Progenitor cell of endocrine pancreas (in vitro differentiated cells): ENCODE measurements around the gene DOCK2. TPM values are rescaled to one million over a fixed set of nuclear protein-coding genes. Genes with fewer than 3 reads are reported as not detected.

ENCODE experiments used
- DNase-seq: peaks from one replicate; pipeline ENCODE4 v3.0.0; 2021; ENCODE audit warnings: low spot score; ENCODE audit not compliant: unreplicated experiment
- H3K27ac Mint-ChIP-seq: 2 replicates; pipeline ENCODE4 v1.8.0; 2021; ENCODE audit warnings: mild to moderate bottlenecking, moderate library complexity, mixed read lengths
- H3K27me3 Mint-ChIP-seq: 2 replicates; pipeline ENCODE4 v1.8.0; 2021; ENCODE audit warnings: mixed read lengths
- H3K36me3 Mint-ChIP-seq: 2 replicates; pipeline ENCODE4 v1.8.0; 2022; ENCODE audit warnings: mixed read lengths; ENCODE audit not compliant: insufficient read depth
- H3K4me1 Mint-ChIP-seq: 2 replicates; pipeline ENCODE4 v1.8.0; 2021; ENCODE audit warnings: low read depth, mixed read lengths
- H3K4me3 Mint-ChIP-seq: 2 replicates; pipeline ENCODE4 v1.8.0; 2021; ENCODE audit warnings: low read depth, mild to moderate bottlenecking, moderate library complexity, mixed read lengths
- H3K9me3 Mint-ChIP-seq: 2 replicates; pipeline ENCODE4 v1.8.0; 2021; ENCODE audit warnings: low read depth, mixed read lengths
- total RNA-seq: library from RNA; stranded (reverse); gene quantifications from 2 replicates; pipeline ENCODE4 v1.2.1, GENCODE V29; 2021
- TF ChIP-seq, protein P1 (sequence below): fragments of 200-600 bp; sonication (generic); IDR thresholded peaks from one replicate; pipeline ENCODE4 v1.5.0; 2021; ENCODE audit warnings: antibody characterized with exemption, mild to moderate bottlenecking; ENCODE audit not compliant: unreplicated experiment

DOCK2 gene
- total RNA-seq, 1 donor from 2014 or later, result not detected

- TF ChIP-seq, protein P1, sequence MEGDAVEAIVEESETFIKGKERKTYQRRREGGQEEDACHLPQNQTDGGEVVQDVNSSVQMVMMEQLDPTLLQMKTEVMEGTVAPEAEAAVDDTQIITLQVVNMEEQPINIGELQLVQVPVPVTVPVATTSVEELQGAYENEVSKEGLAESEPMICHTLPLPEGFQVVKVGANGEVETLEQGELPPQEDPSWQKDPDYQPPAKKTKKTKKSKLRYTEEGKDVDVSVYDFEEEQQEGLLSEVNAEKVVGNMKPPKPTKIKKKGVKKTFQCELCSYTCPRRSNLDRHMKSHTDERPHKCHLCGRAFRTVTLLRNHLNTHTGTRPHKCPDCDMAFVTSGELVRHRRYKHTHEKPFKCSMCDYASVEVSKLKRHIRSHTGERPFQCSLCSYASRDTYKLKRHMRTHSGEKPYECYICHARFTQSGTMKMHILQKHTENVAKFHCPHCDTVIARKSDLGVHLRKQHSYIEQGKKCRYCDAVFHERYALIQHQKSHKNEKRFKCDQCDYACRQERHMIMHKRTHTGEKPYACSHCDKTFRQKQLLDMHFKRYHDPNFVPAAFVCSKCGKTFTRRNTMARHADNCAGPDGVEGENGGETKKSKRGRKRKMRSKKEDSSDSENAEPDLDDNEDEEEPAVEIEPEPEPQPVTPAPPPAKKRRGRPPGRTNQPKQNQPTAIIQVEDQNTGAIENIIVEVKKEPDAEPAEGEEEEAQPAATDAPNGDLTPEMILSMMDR, result no peak
- H3K4me1 Mint-ChIP-seq, result no peaks in the 10 kb centered on the region
- peaks cover 6% of the 10 kb centered on the region for H3K27me3 Mint-ChIP-seq
- H3K4me3 Mint-ChIP-seq, result no peak overlapping the region
- H3K9me3 Mint-ChIP-seq, result peaks cover 15% of the 10 kb centered on the region
- H3K27ac Mint-ChIP-seq, result no peak overlapping the region
- DNase-seq, result no peak
- H3K36me3 Mint-ChIP-seq, result no peaks in the 10 kb centered on the region
Measured at GRCh38 chr5:169666365-169666764, 29.3 kb downstream of the DOCK2 start.

DNA sequence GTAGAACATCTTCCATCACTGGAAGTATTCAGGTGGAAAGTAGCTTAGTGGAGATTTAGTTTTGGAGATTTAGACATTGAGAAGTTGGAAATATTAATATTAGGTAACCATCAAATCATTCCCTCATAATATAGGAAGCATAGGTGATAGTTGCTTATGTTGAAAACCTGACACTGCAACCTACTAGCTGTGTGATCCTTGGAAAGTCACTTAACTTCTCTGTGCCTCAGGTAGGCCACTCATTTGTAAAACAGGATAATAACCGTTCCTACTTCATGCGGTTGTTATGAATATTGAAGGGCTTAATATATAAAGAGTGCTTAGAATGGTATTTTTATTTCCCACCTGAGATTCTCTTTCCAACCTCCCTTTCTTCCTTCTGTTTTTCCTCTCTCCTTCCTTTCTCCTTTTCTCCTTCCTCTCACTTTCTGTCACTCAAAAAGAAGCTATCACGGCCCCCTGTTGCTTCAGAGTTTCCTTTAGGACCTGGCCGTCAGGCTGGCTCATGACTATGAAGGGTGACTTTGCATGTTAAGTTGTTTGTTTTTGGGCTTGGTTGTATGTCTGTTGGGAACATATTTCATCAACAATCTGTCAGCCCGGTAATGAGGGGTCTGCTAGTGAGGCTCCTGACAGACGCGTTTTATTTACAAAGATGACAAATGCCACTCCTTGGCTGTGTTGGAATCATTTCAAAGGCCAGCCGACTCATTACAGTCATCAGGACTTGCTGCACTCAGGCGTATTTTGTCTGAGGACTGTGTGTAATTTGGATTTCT is 31.0 kb downstream of the DOCK2 start:
- H3K36me3 Mint-ChIP-seq, result no peaks in the 10 kb centered on the region
- peaks cover 6% of the 10 kb centered on the region for H3K27me3 Mint-ChIP-seq
- DNase-seq, result no peak
- TF ChIP-seq, protein P1, result no peak
- no peaks in the 10 kb centered on the region for H3K4me1 Mint-ChIP-seq
- peaks cover 3% of the 10 kb centered on the region for H3K9me3 Mint-ChIP-seq
- no peak overlapping the region for H3K4me3 Mint-ChIP-seq
- H3K27ac Mint-ChIP-seq, result no peak overlapping the region

DNA sequence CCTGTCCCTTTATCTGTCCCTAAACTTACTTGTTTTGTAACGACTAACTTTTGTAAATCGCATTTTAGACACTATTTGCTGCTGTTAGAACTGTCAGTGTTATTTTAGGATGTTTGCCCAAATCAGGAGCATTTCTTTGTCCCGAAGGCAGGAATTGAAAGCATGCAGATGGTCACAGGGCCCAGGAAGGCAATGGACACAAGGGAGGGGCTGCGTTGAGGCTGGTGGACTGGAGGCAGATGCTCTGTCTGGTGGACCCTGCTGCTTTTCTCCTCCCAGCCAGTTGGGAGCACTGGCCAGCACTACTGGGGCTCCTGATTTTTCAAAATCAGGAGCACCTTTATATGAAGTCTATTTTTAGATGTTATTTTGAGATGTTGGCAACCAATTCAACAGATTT is 31.7 kb downstream of the DOCK2 start:
- Mint-ChIP-seq H3K4me1 (no peaks in the 10 kb centered on the region), H3K27me3 (peaks cover 6% of the 10 kb centered on the region), H3K36me3 (no peaks in the 10 kb centered on the region), H3K4me3 (no peak overlapping the region), H3K27ac (no peak overlapping the region), H3K9me3 (peaks cover 3% of the 10 kb centered on the region)
- no peak for DNase-seq
- TF ChIP-seq, protein P1, result no peak

- TF ChIP-seq, protein P1, result no peak
- H3K4me1 Mint-ChIP-seq, result no peaks in the 10 kb centered on the region
- H3K27ac Mint-ChIP-seq, result no peak overlapping the region
- H3K9me3 Mint-ChIP-seq, result no peaks in the 10 kb centered on the region
- H3K4me3 Mint-ChIP-seq, result no peak overlapping the region
- H3K27me3 Mint-ChIP-seq, result peaks cover 10% of the 10 kb centered on the region
- no peak for DNase-seq
- no peaks in the 10 kb centered on the region for H3K36me3 Mint-ChIP-seq
Measured at GRCh38 chr5:169670769-169671525, 33.9 kb downstream of the DOCK2 start.

GRCh38 chr5:169682026-169682425 is 45.0 kb downstream of the DOCK2 start:
- H3K27me3 Mint-ChIP-seq, result peaks cover 9% of the 10 kb centered on the region
- H3K27ac Mint-ChIP-seq, result no peak overlapping the region
- no peak for DNase-seq
- H3K9me3 Mint-ChIP-seq, result no peaks in the 10 kb centered on the region
- peaks cover 2% of the 10 kb centered on the region for H3K4me1 Mint-ChIP-seq
- no peaks in the 10 kb centered on the region for H3K36me3 Mint-ChIP-seq
- H3K4me3 Mint-ChIP-seq, result no peak overlapping the region
- TF ChIP-seq, protein P1, result no peak
